ENCODE results near the gene NEMP1.

The NEMP1 gene

GRCh38 chr12:57019983-57020719 is 58.4 kb downstream of the NEMP1 start:
- no peak for TF ChIP-seq CTCF (conservative IDR thresholded peaks at IDR 0.05)

GRCh38 chr12:57018906-57019305 is 59.7 kb downstream of the NEMP1 start:
- no peak for TF ChIP-seq CTCF (conservative IDR thresholded peaks at IDR 0.05)
- H3K27ac ChIP-seq, result peak overlapping the region; percentile 49

More at GRCh38 chr12:57019983-57020719, 58.4 kb downstream of the NEMP1 start:
- no peak overlapping the region for H3K27ac ChIP-seq

- peak overlapping the region; percentile 49 for H3K27ac ChIP-seq
Observed at GRCh38 chr12:57018353-57018752, 60.2 kb downstream of the NEMP1 start.

- no peak within 1 kb of the TSS for H3K27ac ChIP-seq
- no peak for TF ChIP-seq CTCF (conservative IDR thresholded peaks at IDR 0.05)
Observed at GRCh38 chr12:57016348-57016747, 62.2 kb downstream of the NEMP1 start, which contains the start of gene TAC3. TAC3 (minus strand) TSS chr12:57016529; CDS start chr12:57015797, 732 bp downstream.

GRCh38 chr12:57012600-57013465 is 65.8 kb downstream of the NEMP1 start:
- no peak for TF ChIP-seq CTCF (conservative IDR thresholded peaks at IDR 0.05)
- H3K27ac ChIP-seq, result no peak overlapping the region

- no peak for TF ChIP-seq CTCF (conservative IDR thresholded peaks at IDR 0.05)
- no peak overlapping the region for H3K27ac ChIP-seq
Observed at GRCh38 chr12:57011438-57012424, 66.9 kb downstream of the NEMP1 start.

GRCh38 chr12:57010627-57011247 is 67.9 kb downstream of the NEMP1 start:
- no peak for TF ChIP-seq CTCF (conservative IDR thresholded peaks at IDR 0.05)
- no peak overlapping the region for H3K27ac ChIP-seq
